HG03354 (cell line): ENCODE results near the gene POMT2.

Experiments
- ATAC-seq: cut with Tn5 transposase; IDR thresholded peaks from one replicate; pipeline ENCODE4 v1.9.1; 2021; ENCODE audit warnings: mild to moderate bottlenecking; ENCODE audit not compliant: unreplicated experiment, poor library complexity, severe bottlenecking

The POMT2 gene

GRCh38 chr14:77249286-77249685 is 71.4 kb downstream of the POMT2 start:
- no peak for ATAC-seq

- ATAC-seq = no peak
These were observed 72.0 kb downstream of the POMT2 start for GRCh38 chr14:77248666-77249065.

GRCh38 chr14:77246784-77247183 is 73.9 kb downstream of the POMT2 start:
- no peak for ATAC-seq

- ATAC-seq = no peak
These were observed 74.9 kb downstream of the POMT2 start for GRCh38 chr14:77245820-77246219.

GRCh38 chr14:77243853-77244252 is 76.8 kb downstream of the POMT2 start:
- ATAC-seq = no peak

- ATAC-seq = no peak
These were observed 77.9 kb downstream of the POMT2 start for GRCh38 chr14:77242752-77243151.

- no peak for ATAC-seq
These were observed 78.7 kb downstream of the POMT2 start for GRCh38 chr14:77241955-77242354.

- ATAC-seq = no peak
These were observed 80.3 kb downstream of the POMT2 start for GRCh38 chr14:77240336-77240915.

- ATAC-seq = no peak
These were observed 81.3 kb downstream of the POMT2 start for GRCh38 chr14:77239412-77239811.

- no peak for ATAC-seq
These were observed 81.7 kb downstream of the POMT2 start for GRCh38 chr14:77238996-77239395.

GRCh38 chr14:77238356-77238755 is 82.3 kb downstream of the POMT2 start:
- no peak for ATAC-seq

- no peak for ATAC-seq
These were observed 83.9 kb downstream of the POMT2 start for GRCh38 chr14:77236814-77237213.

GRCh38 chr14:77231721-77232120 is 89.0 kb downstream of the POMT2 start:
- ATAC-seq = no peak

GRCh38 chr14:77230914-77231313 is 89.8 kb downstream of the POMT2 start:
- no peak for ATAC-seq

GRCh38 chr14:77228056-77228455 is 92.6 kb downstream of the POMT2 start:
- ATAC-seq = no peak

- ATAC-seq = no peak
These were observed 94.7 kb downstream of the POMT2 start for GRCh38 chr14:77225892-77226557.

GRCh38 chr14:77225254-77225653 is 95.4 kb downstream of the POMT2 start:
- no peak for ATAC-seq
